Measurements from ENCODE around the gene CLEC4G.

CLEC4G gene

GRCh38 chr19:7739801-7740681, 8.1 kb upstream of the CLEC4G start:
- Histone ChIP-seq H3K4me3 (ENCODE audit: low read depth in 1 of 2, low read length in 2 of 2) (no peak overlapping the region), H3K9me3 (ENCODE audit: control insufficient read depth in 1 of 2, low read length in 2 of 2) (no peaks in the 10 kb centered on the region), H3K9ac (ENCODE audit: low read depth in 1 of 2, low read length in 2 of 2) (no peak overlapping the region), H3K27ac (ENCODE audit: low read depth, low read length) (no peak overlapping the region), H3K36me3 (ENCODE audit: control insufficient read depth in 1 of 2, insufficient read depth in 2 of 2, low read length in 2 of 2) (no peaks in the 10 kb centered on the region), H3K27me3 (ENCODE audit: control insufficient read depth in 1 of 2, insufficient read depth in 2 of 2, low read length in 2 of 2) (no peaks in the 10 kb centered on the region), H3K4me1 (ENCODE audit: control insufficient read depth in 1 of 2, insufficient read depth in 2 of 2, low read length in 2 of 2) (no peaks in the 10 kb centered on the region)

DNA sequence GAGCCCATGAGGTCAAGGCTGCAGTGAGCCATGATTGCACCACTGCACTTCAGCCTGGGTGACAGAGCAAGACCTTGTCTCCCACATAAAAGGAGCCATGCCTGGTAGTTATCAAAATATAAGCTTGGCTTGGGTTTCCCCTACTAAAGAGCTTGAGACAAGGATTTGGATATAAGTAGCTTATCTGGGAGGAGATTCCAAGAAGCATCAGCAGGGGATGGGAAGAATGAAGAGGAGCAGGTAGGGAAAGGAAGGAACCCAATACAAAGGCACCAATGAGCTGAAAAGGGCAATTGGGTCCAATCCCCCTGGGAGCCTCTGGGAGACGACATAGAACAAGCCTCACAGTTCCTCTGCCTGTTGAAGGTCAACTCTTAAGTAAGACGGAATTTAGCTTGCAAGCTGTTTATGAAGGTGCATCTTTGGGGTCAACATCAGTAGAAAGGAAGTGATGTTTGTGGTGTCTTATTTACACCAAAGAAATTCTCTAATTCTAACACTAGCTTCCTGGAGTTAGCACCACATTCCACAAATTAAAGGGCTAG, 7.4 kb upstream of the CLEC4G start:
- H3K9ac ChIP-seq (ENCODE audit: low read depth in 1 of 2, low read length in 2 of 2), result no peak overlapping the region
- no peak overlapping the region for H3K27ac ChIP-seq (ENCODE audit: low read depth, low read length)
- H3K4me1 ChIP-seq (ENCODE audit: control insufficient read depth in 1 of 2, insufficient read depth in 2 of 2, low read length in 2 of 2), result no peaks in the 10 kb centered on the region
- H3K36me3 ChIP-seq (ENCODE audit: control insufficient read depth in 1 of 2, insufficient read depth in 2 of 2, low read length in 2 of 2), result no peaks in the 10 kb centered on the region
- H3K27me3 ChIP-seq (ENCODE audit: control insufficient read depth in 1 of 2, insufficient read depth in 2 of 2, low read length in 2 of 2), result no peaks in the 10 kb centered on the region
- H3K4me3 ChIP-seq (ENCODE audit: low read depth in 1 of 2, low read length in 2 of 2), result no peak overlapping the region
- no peaks in the 10 kb centered on the region for H3K9me3 ChIP-seq (ENCODE audit: control insufficient read depth in 1 of 2, low read length in 2 of 2)

- H3K9ac ChIP-seq (ENCODE audit: low read depth in 1 of 2, low read length in 2 of 2), result no peak overlapping the region
- H3K4me3 ChIP-seq (ENCODE audit: low read depth in 1 of 2, low read length in 2 of 2), result no peak overlapping the region
- no peak overlapping the region for H3K27ac ChIP-seq (ENCODE audit: low read depth, low read length)
- no peaks in the 10 kb centered on the region for H3K4me1 ChIP-seq (ENCODE audit: control insufficient read depth in 1 of 2, insufficient read depth in 2 of 2, low read length in 2 of 2)
- H3K36me3 ChIP-seq (ENCODE audit: control insufficient read depth in 1 of 2, insufficient read depth in 2 of 2, low read length in 2 of 2), result no peaks in the 10 kb centered on the region
- H3K9me3 ChIP-seq (ENCODE audit: control insufficient read depth in 1 of 2, low read length in 2 of 2), result no peaks in the 10 kb centered on the region
- H3K27me3 ChIP-seq (ENCODE audit: control insufficient read depth in 1 of 2, insufficient read depth in 2 of 2, low read length in 2 of 2), result no peaks in the 10 kb centered on the region
Measured at GRCh38 chr19:7738023-7738422, 6.1 kb upstream of the CLEC4G start.

- Histone ChIP-seq H3K9me3 (ENCODE audit: control insufficient read depth in 1 of 2, low read length in 2 of 2) (no peaks in the 10 kb centered on the region), H3K4me3 (ENCODE audit: low read depth in 1 of 2, low read length in 2 of 2) (no peak overlapping the region), H3K36me3 (ENCODE audit: control insufficient read depth in 1 of 2, insufficient read depth in 2 of 2, low read length in 2 of 2) (no peaks in the 10 kb centered on the region), H3K4me1 (ENCODE audit: control insufficient read depth in 1 of 2, insufficient read depth in 2 of 2, low read length in 2 of 2) (no peaks in the 10 kb centered on the region), H3K27ac (ENCODE audit: low read depth, low read length) (no peak overlapping the region), H3K27me3 (ENCODE audit: control insufficient read depth in 1 of 2, insufficient read depth in 2 of 2, low read length in 2 of 2) (no peaks in the 10 kb centered on the region), H3K9ac (ENCODE audit: low read depth in 1 of 2, low read length in 2 of 2) (no peak overlapping the region)
Measured at GRCh38 chr19:7737215-7737614, 5.3 kb upstream of the CLEC4G start.

DNA sequence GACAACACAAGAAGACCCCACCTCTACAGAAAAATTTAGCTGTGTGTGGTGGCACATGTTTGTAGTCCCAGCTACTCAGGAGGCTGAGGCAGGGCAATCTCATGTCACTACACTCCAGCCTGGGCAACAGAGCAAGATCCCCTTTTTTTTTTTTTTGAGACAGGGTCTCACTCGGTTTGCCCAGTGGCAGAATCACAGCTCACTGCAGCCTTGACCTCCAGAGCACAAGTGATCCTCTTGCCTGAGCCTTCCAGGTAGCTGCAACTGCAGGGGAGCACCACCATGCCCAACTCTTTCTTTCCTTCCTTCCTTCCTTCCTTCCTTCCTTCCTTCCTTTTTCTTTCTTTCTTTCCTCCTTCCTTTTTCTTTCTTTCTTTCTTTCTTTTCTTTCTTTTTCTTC, 4.2 kb upstream of the CLEC4G start:
- H3K4me3 ChIP-seq (ENCODE audit: low read depth in 1 of 2, low read length in 2 of 2), result no peak overlapping the region
- H3K9me3 ChIP-seq (ENCODE audit: control insufficient read depth in 1 of 2, low read length in 2 of 2), result no peaks in the 10 kb centered on the region
- H3K27ac ChIP-seq (ENCODE audit: low read depth, low read length), result no peak overlapping the region
- H3K9ac ChIP-seq (ENCODE audit: low read depth in 1 of 2, low read length in 2 of 2), result no peak overlapping the region
- no peaks in the 10 kb centered on the region for H3K4me1 ChIP-seq (ENCODE audit: control insufficient read depth in 1 of 2, insufficient read depth in 2 of 2, low read length in 2 of 2)
- no peaks in the 10 kb centered on the region for H3K36me3 ChIP-seq (ENCODE audit: control insufficient read depth in 1 of 2, insufficient read depth in 2 of 2, low read length in 2 of 2)
- peaks cover 3 to 7% of the 10 kb centered on the region in 2 donors for H3K27me3 ChIP-seq (ENCODE audit: control insufficient read depth in 1 of 2, insufficient read depth in 2 of 2, low read length in 2 of 2)

GRCh38 chr19:7734220-7735203, 2.6 kb upstream of the CLEC4G start:
- peaks cover 15 to 20% of the 10 kb centered on the region in 2 donors for H3K27me3 ChIP-seq (ENCODE audit: control insufficient read depth in 1 of 2, insufficient read depth in 2 of 2, low read length in 2 of 2)
- peaks cover 0 to 4% of the 10 kb centered on the region in 2 donors for H3K4me1 ChIP-seq (ENCODE audit: control insufficient read depth in 1 of 2, insufficient read depth in 2 of 2, low read length in 2 of 2)
- no peaks in the 10 kb centered on the region for H3K36me3 ChIP-seq (ENCODE audit: control insufficient read depth in 1 of 2, insufficient read depth in 2 of 2, low read length in 2 of 2)
- H3K9me3 ChIP-seq (ENCODE audit: control insufficient read depth in 1 of 2, low read length in 2 of 2), result no peaks in the 10 kb centered on the region
- no peak overlapping the region for H3K4me3 ChIP-seq (ENCODE audit: low read depth in 1 of 2, low read length in 2 of 2)
- H3K27ac ChIP-seq (ENCODE audit: low read depth, low read length), result no peak overlapping the region
- no peak overlapping the region for H3K9ac ChIP-seq (ENCODE audit: low read depth in 1 of 2, low read length in 2 of 2)

- no peak overlapping the region for H3K9ac ChIP-seq (ENCODE audit: low read depth in 1 of 2, low read length in 2 of 2)
Measured at GRCh38 chr19:7733376-7733775, 1.5 kb upstream of the CLEC4G start.

DNA sequence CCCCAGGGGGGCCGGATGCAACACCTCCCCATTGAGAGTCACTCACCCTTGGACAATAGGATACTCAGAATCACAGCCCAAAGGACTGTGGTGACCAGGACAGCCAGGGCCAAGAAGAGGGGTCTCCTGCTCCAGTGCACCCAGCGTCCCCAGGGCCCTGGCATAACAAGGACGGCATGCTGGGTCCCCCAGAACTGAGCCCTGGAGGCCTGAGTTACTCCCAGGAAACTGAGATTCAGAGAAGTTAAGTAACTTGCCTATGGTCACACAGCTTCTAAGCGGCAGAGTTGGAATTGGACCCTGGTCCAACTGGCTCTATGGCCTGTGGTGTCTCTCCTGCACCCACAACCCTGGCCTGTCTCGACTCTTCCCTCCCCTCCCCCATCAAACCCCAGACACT, 295 bp downstream of the CLEC4G start:
- H3K27ac ChIP-seq (ENCODE audit: low read depth, low read length), result no peak overlapping the region
- no peaks in the 10 kb centered on the region for H3K9me3 ChIP-seq (ENCODE audit: control insufficient read depth in 1 of 2, low read length in 2 of 2)
- no peak overlapping the region for H3K9ac ChIP-seq (ENCODE audit: low read depth in 1 of 2, low read length in 2 of 2)
- H3K27me3 ChIP-seq (ENCODE audit: control insufficient read depth in 1 of 2, insufficient read depth in 2 of 2, low read length in 2 of 2), result peaks cover 30 to 31% of the 10 kb centered on the region in 2 donors
- no peaks in the 10 kb centered on the region for H3K36me3 ChIP-seq (ENCODE audit: control insufficient read depth in 1 of 2, insufficient read depth in 2 of 2, low read length in 2 of 2)
- H3K4me1 ChIP-seq (ENCODE audit: control insufficient read depth in 1 of 2, insufficient read depth in 2 of 2, low read length in 2 of 2), result peaks cover 0 to 4% of the 10 kb centered on the region in 2 donors
- no peak overlapping the region for H3K4me3 ChIP-seq (ENCODE audit: low read depth in 1 of 2, low read length in 2 of 2)

More at GRCh38 chr19:7733376-7733775, 1.5 kb upstream of the CLEC4G start:
- Histone ChIP-seq H3K4me3 (ENCODE audit: low read depth in 1 of 2, low read length in 2 of 2) (no peak overlapping the region), H3K4me1 (ENCODE audit: control insufficient read depth in 1 of 2, insufficient read depth in 2 of 2, low read length in 2 of 2) (peaks cover 0 to 4% of the 10 kb centered on the region in 2 donors), H3K9me3 (ENCODE audit: control insufficient read depth in 1 of 2, low read length in 2 of 2) (no peaks in the 10 kb centered on the region), H3K36me3 (ENCODE audit: control insufficient read depth in 1 of 2, insufficient read depth in 2 of 2, low read length in 2 of 2) (no peaks in the 10 kb centered on the region), H3K27ac (ENCODE audit: low read depth, low read length) (no peak overlapping the region), H3K27me3 (ENCODE audit: control insufficient read depth in 1 of 2, insufficient read depth in 2 of 2, low read length in 2 of 2) (peaks cover 26 to 31% of the 10 kb centered on the region in 2 donors)

GRCh38 chr19:7731218-7731595, 703 bp downstream of the CLEC4G start:
- Histone ChIP-seq H3K27me3 (ENCODE audit: control insufficient read depth in 1 of 2, insufficient read depth in 2 of 2, low read length in 2 of 2) (peaks cover 30 to 31% of the 10 kb centered on the region in 2 donors), H3K9me3 (ENCODE audit: control insufficient read depth in 1 of 2, low read length in 2 of 2) (no peaks in the 10 kb centered on the region), H3K36me3 (ENCODE audit: control insufficient read depth in 1 of 2, insufficient read depth in 2 of 2, low read length in 2 of 2) (no peaks in the 10 kb centered on the region), H3K9ac (ENCODE audit: low read depth in 1 of 2, low read length in 2 of 2) (no peak overlapping the region), H3K27ac (ENCODE audit: low read depth, low read length) (no peak overlapping the region), H3K4me1 (ENCODE audit: control insufficient read depth in 1 of 2, insufficient read depth in 2 of 2, low read length in 2 of 2) (peaks cover 0 to 4% of the 10 kb centered on the region in 2 donors), H3K4me3 (ENCODE audit: low read depth in 1 of 2, low read length in 2 of 2) (no peak overlapping the region)
